Measurements from ENCODE around the gene CPNE6.
"Not testable (repeated sequence)": the region's sequence is repeated elsewhere in the genome, so short reads cannot be mapped to it uniquely, and the experiment has no call there.

- TF ChIP-seq CTCF, POLR2A (IDR thresholded peaks at IDR 0.05): not testable (repeated sequence)
These were observed 40.0 kb upstream of the CPNE6 start for GRCh38 chr14:24031331-24031730.
